UCSD-AML1 (cell line): ENCODE results near the gene RAX2.

Experiments
- DNase-seq: peaks from one replicate; lab custom pipeline; 2025; ENCODE audit not compliant: unreplicated experiment; lab: John Stamatoyannopoulos, UW

Gene RAX2

DNA sequence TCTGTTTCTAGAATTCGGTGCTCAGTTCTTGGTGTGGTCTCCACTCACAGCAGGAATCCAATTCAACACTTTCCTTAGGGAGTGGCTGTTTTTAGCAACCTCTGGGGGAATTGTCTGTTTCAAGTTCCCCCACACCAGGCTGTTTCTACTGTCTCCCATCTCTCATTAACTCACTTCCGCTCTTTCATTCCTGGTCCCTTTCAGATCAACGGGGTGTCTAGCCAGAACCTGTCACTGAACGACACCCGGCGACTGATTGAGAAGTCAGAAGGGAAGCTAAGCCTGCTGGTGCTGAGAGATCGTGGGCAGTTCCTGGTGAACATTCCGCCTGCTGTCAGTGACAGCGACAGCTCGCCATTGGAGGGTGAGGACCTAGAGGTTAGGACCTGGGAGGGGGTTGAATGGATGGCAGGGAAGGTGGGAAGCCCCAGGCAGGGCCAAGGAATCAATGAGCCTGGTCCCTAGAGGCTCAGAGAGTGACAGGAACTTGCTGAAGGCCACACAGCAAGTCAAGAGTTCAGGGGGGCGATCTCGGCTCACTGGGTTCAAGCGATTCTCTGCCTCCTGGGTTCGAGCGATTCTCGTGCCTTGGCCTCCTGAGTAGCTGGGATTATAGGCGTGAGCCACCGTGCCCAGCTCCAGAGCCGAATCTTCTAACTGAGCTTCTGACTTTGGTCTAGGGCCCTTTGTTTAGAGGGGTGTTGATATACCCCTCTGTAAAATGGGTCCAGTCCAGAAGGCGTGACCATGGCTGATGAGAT, 38.3 kb downstream of the RAX2 start:
- DNase-seq: no peak

- no peak for DNase-seq
Measured at GRCh38 chr19:3732108-3732507, 39.9 kb downstream of the RAX2 start.

DNA sequence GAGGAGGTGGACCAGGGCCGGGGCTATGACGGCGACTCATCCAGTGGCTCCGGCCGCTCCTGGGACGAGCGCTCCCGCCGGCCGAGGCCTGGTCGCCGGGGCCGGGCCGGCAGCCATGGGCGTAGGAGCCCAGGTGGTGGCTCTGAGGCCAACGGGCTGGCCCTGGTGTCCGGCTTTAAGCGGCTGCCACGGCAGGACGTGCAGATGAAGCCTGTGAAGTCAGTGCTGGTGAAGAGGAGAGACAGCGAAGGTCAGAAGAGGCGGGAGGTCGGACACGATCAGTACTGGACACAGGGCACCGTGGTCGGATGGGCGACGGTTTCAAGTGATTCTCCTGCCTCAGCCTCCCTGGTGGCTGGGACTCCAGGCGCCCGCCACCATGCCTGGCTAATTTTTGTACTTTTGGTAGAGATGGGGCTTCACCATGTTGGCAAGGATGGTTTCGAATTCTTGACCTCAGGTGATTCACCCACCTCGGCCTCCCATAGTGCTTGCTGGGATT, 41.5 kb downstream of the RAX2 start:
- no peak for DNase-seq

GRCh38 chr19:3725640-3726310, 46.3 kb downstream of the RAX2 start:
- no peak for DNase-seq

DNA sequence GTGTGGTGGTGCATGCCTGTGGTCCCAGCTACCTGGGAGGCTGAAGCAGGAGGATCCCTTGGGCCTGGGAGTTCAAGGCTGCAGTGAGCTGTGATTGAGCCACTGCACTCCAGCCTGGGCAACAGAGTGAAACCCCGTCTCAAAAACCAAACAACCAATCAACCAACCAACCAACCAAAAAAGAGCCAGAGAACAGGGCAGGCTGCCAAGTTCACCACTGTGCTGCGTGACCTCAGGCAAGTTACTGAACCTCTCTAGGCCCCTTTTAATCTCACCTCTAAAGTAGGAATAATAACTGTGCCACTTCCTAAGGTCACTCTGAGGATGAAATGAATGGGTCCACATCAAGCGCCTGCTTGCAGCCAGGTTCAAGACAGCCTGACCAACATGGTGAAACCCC, 46.9 kb downstream of the RAX2 start:
- no peak for DNase-seq

DNA sequence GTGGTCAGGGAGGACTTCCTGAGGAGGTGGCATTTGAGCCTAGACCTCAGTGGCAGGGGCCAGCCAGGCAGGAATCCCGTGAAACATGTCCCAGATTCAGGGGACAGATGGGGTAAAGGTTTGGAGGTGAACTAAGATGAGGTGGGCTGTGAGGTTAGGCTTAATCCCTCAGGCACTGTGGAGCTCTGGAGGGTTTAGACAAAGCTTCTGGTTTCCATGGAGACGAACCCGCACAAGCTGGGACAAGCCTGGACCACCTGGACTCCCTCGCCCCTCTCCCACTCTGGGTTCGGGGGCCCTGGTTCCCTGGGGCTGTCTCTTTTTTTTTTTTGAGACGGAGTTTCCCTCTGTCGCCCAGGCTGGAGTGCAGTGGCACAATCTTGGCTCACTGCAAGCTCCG, 48.1 kb downstream of the RAX2 start:
- DNase-seq: no peak

DNA sequence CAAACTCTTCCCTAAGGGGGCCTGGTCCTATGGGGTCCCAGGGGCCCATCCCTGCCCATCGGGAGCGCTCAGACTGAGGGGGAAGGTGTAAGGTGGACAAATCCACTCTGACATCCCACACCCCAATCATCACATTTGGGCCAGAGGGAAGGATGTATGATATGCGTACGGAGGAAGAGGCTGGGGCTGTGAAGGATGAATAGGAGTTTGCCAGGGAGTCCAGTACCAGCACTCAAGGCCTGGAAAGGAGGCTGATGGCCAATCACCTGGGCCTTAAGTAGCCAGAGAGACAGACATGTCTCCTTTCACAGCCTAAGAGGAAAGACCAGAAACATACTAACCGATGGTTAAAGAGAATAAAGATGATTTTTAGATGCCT, 48.9 kb downstream of the RAX2 start:
- DNase-seq: no peak

- no peak for DNase-seq
Measured at GRCh38 chr19:3722443-3723109, 49.5 kb downstream of the RAX2 start.

- no peak for DNase-seq
Measured at GRCh38 chr19:3721887-3722442, 50.1 kb downstream of the RAX2 start.

DNA sequence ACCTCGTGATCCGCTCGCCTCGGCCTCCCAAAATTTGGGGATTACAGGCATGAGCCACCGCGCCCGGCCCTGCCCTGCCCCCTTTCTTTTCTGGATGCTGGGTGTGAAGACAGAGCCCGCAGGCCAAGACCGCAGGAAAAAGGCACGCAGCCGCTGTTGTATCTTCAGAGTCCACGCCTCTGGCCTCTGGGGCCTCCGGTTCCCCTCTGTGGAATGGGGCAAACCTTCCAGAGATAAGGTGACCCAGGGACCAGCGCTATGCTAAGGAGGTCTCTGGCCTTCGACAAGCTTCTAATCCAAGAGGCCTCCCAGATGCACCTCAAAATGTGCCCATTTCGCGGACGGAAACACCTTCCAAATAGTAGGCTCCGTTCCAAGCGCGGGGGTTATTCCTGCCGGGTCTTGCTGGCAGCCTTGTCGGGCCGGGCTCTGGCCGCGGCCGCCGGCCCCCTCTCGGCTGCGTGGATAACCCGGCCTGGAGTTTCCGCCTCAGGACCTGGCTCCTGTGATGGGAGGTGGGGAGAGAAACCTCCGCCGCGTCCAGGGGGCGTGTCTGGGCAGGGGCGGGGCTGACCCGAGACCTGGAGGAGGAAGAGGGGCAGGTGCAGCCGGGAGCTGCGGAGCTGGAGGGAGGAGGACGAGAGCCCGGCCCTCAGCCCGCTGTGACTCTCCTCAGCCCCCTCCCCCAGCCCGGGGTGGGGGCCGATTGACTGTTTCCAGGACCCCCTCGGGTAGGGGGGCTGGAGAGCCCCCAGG, 50.7 kb downstream of the RAX2 start:
- DNase-seq: peak; percentile 87

GRCh38 chr19:3720349-3720917, 51.6 kb downstream of the RAX2 start:
- DNase-seq: no peak

DNA sequence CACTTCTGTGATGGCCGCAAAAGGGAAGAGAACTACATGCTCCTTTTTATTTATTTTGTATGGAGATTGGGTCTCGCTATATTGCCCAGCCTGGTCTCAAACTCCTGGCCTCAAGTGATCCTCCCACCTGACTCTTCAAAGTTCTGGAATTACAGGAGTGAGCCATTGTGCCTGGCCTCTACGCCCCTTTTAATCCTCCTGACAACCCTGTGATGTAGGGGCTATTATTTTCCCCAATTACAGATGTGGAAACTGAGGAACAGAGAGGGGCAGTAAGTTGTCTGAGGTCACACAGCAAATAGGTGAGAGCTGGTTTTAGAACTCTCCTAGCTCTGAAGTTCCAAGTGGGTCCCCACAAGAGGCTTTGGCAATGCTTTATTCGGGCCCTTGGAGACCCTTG, 52.2 kb downstream of the RAX2 start:
- no peak for DNase-seq
